Adrenal gland (tissue), 5 donors: ENCODE measurements around the gene GDF9.

ENCODE experiments used
- CTCF ChIP-seq, 6 experiments: fragments of 450-650 bp in 4 of 6; fragments of 200-600 bp in 2 of 6; sonication (generic) in 1 of 6; IDR thresholded peaks; 1 replicate in 5 of 6; 2 replicates in 1 of 6; pipeline versions ENCODE4 v1.5.1 to v1.8.0; 2016 to 2021; ENCODE audit warnings: antibody characterized with exemption in 6 of 6, mild to moderate bottlenecking in 2 of 6, moderate library complexity in 1 of 6
- POLR2A ChIP-seq, 2 donors: fragments of 450-650 bp; IDR thresholded peaks; one replicate each; pipeline ENCODE4 v1.6.1; 2017; ENCODE audit warnings: antibody characterized with exemption in 2 of 2, mild to moderate bottlenecking in 2 of 2, moderate library complexity in 1 of 2
- donor health status: DM: no; HTN: no; CAD: no.

- TF ChIP-seq POLR2A (IDR thresholded peaks at IDR 0.05) (no peak), CTCF (IDR thresholded peaks at IDR 0.05) (no peak)
These were observed 12.5 kb downstream of the GDF9 start for GRCh38 chr5:132853790-132854189.
